RPMI7951 (cell line): ENCODE results near the gene GINS2. TPM values are rescaled to one million over a fixed set of nuclear protein-coding genes. Genes with fewer than 3 reads are reported as not detected.

Experiments
- DNase-seq: peaks from one replicate; pipeline ENCODE4 v3.0.0-alpha.2; 2012; ENCODE audit warnings: low read depth
- total RNA-seq: library from RNA; depleted of rRNA; stranded (reverse); fragments of >200 nt; shearing (Covaris generic); gene quantifications from 2 replicates; pipeline ENCODE4 v1.2.3, GENCODE V29; 2014

GINS2 gene
- total RNA-seq, 1 experiment from 2014 or later, result 28.5 TPM

DNA sequence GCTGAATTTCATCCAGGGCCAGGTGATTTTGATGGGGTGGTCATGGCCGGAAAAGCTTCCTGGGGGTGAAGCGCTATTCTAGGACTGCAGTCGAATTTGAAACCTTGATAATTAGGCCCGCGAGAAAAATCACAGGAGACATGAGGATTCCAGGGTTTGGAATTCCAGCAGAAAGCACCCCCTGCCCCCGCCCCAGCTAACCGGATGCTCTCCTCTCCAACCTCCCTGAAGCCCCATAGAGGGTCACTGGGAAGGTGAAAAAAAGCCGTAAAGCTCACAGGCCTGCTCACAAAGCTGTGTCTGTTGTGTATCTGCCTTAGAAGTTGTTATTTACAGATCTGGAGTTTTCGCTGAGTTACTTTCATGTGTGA lies 1.2 kb upstream of the GINS2 start:
- DNase-seq, result no peak

DNA sequence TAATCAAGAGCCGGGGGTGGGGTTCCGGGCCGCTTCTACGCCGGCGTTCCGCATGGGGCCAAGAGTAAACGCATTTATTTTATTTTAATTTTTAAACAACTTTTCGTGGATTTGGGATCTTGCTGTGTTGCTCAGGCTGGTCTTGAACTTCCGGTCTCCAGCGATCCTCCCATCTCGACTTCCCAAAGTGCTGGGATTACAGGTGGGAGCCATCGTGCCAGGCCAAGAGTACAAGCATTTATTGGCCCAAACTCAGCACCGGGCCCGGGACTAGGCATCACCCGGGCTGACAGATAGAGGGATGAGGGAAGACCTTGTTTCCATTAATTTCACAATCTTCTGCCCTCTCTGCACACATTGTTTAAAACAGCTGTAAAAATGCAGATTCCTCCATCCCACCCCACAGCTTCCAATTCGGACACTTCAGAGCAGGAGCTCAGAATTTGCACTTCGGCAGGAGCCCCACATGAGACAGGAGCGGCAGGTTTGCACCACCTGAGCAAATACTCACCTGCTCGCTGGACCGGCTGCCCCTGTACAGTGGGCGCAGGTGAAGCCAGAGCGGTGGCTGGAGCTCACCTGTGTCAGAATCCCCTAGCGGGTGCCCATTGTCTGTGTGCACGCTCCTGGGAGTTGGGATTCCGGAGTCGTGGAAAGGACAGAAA lies 663 bp upstream of the GINS2 start:
- no peak for DNase-seq

DNA sequence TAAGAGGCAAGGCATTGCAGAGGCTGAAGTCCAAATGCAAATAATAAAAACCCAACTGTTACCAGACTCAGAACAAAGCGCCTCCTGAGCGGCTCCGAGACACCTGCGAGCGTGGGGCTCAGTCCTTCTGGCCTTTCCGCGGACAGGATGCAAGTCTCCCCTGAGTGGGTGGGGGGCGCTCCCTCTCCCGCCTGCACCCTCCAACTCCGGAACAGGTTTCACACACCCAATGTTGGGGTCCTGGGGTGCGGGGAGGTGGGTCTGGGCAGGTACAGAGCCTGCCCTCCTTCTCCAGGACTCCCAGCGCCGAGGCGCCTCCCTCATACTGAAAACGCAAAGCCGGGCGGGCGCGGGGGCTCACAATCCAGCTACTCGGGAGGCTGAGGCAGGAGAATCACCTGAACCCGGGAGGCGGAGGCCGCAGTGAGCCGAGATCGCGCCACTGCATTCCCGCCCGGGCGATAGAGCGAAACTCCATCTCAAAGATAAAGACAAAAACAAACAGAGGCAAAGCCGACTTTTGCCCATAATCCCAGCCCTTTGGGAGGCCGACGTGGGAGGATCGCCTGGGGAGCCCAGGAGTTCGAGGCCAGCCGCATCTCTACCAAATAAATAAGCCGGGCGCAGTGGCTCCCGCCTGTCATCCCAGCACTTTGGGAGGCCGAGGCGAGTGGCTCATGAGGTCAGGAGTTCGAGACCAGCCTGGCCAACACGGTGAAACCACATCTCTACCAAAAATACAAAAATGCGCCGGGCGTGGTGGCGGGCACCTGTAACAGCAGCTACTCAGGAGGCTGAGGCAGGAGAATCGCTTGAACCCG lies 893 bp downstream of the GINS2 start:
- no peak for DNase-seq

DNA sequence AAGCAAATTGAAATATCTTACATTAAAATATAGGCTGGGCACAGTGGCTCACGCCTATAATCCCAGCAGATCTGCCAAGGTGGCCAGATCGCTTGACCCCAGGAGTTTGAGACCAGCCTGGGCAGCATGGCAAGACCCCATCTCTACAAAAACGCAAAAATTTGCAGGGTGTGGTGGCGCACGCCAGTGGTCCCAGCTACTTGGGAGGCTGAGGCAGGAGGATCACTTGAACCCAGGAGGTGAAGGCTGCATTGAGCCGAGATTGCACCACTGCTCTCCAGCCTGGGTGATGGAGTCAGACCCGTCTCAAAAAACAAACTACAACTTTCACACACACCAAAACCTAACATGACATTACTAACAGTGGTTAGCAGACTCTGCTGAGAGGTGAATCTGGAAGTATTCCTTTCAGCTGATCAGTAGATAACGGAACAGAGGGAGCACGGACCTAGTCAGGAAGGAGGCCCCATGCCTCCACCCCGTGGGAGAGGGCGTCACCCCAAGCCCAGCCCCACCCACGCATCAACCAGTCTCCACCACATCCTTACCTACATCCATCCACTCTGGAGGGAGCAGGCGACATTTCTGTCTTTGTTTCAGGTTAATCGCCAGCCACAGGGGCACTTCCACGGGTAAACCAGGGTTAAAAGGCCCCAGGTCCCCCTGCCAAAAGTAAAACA lies 1.7 kb downstream of the GINS2 start:
- no peak for DNase-seq

DNA sequence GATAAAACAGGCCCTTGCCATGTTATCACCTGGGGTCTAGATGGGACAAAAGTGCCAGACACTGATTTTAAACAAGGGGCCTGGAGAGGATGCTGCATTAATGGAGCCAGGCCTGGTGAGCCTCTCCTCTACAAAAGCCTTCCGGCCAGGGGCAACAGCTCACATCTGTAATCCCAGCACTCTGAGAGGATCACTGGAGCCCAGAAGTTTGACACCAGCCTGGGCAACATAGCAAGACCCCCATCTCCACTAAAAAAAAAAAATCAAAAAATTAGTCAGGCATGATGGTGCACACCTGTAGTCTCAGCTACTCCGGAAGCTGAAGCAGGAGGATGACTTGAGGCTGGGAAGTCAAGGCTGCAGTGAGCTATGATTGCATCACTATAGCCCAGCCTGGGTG lies 3.5 kb downstream of the GINS2 start:
- no peak for DNase-seq

DNA sequence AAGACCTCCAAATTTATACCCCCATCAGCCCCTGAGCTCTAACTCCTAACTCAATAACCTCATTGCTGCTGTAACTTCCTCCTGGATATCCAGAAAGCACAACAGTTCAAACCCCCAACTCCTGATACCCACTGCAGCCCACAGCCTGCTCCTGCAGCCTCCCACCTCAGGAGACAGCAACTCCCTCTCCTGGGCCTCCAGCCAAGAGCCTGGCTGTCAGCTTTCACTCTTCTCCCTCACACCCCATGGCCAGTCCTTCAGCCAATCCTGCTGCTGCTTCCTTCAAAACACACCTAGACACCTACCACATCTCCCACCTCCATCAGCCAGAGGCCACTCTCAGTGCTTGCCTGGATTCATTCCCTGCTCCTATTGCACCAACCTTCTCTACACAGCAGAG lies 5.4 kb downstream of the GINS2 start:
- DNase-seq, result no peak

DNA sequence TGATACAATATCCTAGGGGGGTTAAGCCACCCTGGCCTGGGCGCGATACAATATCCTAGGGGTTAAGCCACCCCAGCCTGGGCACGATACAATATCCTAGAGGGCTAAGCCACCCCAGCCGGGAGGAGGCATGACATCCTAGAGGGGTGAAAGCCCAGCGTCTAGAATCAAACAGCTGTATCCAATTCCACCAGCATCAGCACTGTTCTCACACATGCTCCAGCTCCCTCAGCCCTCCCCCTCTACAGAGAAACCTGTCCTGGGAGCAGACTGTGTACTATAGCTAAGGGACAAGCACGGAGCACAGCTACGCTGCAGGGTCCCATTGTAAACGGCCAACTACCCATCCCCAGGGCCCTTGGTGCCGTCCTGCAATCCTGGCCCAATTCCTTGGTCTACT lies 6.2 kb downstream of the GINS2 start:
- DNase-seq, result no peak

DNA sequence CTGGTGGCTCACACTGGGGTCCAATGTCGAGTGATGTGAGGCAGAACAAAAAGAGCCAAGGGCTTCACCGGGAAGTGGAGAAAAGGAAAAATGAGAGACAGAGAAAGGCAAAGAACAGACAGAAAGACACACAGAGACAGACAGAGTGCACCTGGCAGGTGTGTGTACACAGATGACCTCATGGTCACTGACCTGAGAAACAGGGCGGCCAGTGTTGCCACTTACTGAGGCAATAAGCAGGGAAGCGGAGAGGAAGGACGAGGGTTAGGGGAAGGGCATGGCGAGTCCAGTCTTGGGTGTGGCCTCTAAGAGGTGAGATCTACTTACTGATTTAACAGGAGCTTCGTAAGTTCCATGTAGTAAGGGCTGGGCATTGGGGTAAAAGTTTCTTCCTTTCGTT lies 7.5 kb downstream of the GINS2 start:
- DNase-seq, result no peak

DNA sequence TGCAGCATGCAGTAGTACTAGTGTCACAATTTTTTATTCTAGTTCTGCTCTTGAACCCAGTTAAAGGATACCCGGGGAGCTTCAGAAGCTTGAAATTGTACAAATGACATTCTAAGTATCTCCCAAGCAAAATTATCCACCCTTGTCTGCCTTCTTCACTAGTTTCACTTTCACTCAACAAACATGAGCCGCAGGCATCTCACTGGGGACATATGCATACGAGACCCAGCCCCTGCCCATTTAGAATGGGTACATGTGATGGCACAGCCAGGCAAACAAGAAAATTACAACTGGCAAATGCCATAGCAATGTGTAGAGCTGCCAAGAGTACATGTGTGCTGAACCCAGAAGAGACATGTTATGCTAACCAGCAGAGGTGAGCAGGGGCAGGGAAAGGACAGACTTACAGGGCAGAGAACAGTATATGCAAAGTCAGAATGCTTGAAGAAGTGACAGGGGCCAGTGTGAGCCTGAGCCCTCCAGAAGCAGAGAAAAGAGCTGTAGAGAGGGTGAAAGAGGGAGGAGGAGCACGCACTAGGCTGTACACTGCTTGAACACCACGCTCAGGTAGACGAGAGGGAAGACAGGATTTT lies 8.3 kb downstream of the GINS2 start:
- DNase-seq, result no peak

DNA sequence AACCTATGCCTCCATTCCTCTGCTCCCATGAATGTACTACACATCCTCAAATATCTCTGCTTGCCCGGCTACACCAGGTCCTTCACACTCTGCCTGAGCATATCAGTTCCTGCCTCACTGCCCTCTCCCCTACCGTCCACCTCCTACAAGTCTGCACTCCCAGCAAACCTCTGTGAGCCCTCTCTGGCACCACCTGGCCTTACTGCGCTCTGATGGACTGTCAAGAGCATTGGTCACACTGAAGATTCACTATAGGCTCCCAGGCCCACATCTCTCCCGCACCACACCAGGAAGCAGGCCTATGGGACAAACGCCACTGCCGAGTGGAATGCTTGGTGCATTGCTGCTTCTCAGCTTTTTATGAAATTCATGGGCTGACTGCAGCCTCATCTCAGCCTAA lies 8.9 kb downstream of the GINS2 start:
- DNase-seq, result no peak

DNA sequence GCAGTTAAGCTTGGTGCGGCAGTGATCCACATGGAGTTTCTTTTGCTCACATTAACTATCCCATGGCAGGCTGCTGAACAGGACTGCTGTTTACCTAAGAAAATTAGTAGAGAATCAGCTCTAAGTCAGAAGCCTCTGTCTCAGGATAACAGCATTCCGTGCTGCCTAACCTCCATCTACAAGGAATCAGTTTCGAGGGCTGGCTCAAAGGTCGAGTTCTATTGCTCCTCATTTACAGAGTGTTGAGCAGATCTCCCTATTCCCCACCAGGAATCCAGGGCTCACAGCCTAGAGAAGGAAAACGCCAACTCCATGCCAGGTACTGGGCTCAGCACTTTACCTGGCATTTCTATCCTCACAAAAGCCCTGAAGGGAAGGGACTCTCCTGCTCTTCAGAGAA lies 9.9 kb downstream of the GINS2 start:
- no peak for DNase-seq

DNA sequence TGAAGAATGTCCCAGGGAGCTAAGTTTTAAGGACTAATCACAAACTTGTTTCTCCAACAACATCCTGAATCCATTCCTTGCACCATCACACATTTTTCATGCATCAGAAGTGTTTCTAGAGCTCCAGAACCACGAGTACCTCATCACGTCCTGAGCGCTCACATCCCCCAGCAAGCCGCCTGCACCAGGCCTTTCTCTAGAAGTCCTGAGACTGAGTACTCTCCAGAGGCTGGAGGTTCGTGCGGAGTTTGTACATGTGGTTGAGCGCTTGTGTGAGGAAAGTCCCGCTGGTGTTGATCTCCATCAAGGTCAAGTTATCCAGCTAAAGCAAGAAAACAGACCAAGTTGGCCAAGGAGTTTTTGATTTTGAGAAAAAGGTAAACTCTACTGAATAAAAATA lies 10.7 kb downstream of the GINS2 start:
- DNase-seq, result no peak

DNA sequence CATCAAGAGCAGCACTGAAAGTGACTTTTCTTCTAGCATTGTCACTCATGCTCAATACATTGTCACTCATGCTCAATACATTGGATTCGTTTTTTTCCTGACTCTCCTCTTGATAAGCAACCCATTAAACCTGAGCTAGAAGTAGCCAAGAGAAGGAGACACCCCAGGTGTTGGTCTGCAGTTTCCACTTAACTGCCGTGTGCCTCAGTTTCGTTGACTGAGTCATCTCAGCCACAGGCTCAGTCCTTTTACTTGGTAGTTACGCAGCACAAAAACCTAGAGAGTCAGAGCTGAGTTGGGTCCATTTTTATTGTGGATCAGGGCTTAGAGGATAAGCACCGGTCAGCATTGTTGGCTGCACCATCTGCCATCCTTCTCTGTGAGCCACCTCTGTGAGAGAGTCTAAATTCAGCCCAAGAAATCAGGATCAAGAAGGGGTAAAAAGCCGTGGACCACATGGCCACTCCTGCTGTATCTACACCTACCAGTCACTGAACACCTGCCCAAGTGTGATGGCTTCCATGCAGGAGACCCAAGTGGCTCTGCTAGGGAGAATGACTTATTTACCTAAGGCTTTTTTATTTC lies 11.3 kb downstream of the GINS2 start:
- no peak for DNase-seq

DNA sequence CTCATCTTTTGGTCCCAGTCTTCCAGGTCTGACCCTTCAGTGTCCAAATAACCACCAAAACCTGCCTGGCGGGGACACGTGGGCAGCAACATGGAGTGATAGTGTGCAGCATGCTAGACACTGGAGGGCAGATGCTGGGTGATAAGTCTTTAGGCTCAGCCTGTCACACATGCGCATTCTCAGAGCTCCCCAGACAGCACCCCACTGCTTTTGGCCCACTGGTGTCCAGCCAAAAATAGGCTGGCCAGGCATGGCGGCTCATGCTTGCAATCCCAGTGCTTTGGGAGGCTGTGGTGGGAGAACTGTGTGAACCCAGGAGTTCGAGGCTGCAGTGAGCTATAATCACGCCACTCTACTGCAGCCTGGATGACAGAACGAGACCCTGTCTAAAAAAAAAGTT lies 12.3 kb downstream of the GINS2 start:
- no peak for DNase-seq

DNA sequence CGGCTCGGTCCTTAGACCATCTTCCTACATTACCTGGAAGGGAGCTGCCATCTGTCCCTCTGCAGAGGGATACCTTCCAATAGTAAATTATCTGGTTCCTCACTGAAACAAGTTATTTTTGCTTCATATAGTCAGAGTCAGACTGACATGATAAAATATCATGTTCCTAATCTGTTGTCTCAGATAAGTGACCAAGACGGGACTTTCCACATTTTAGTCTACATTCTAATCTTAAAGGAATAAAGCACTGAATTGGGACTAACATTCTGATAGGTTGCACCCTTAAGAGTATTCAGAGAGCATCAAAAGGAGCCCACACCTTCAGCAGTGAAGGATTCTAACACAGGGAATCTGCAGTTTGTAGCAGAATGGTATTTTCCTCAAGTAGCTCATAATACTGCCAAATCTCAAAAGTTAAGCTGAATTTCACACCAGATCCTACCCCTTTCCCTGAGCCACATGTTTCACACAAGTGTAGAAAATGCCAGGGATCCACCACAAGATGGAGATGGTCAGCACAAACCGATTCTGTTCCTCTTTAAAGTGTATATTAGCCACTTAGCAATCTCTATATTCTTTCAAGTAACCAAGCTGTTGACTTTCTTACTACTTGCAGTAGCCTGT lies 13.4 kb downstream of the GINS2 start:
- DNase-seq, result peak; percentile 23

DNA sequence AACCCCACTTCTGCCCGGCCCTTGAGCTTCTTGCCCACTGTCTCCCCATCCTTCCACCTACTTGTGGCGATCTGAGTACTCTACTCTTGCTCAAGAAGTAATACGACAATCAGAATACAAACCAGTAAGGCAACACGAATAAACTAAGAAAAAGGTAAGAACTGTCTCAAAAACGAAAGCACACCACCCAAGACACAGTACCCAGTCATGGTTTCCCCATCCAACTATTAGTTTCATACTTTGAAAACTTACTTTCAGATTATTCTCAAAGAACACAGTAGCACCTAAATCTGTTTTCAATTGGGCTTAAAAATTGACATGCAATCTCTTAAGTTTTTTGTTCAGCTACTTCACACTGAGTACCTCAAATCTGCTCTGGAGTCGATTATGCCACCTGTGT lies 13.9 kb downstream of the GINS2 start:
- DNase-seq, result no peak

DNA sequence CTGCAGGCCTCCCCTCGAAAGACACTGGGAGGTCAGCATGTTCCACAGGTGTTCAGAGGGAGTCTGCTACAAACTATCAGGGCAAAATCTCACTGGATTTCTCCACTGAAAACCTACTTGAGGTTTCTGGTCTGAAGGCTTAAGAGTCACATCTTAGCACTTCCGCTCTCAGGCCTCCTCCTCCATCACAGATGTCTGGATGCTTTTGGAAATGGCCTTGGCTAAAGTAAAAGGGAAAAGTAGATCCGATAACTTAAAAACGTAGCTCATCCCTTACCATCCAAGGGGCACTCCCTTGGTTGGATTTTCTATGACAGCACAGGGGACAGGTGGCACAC lies 14.4 kb downstream of the GINS2 start:
- DNase-seq, result no peak

DNA sequence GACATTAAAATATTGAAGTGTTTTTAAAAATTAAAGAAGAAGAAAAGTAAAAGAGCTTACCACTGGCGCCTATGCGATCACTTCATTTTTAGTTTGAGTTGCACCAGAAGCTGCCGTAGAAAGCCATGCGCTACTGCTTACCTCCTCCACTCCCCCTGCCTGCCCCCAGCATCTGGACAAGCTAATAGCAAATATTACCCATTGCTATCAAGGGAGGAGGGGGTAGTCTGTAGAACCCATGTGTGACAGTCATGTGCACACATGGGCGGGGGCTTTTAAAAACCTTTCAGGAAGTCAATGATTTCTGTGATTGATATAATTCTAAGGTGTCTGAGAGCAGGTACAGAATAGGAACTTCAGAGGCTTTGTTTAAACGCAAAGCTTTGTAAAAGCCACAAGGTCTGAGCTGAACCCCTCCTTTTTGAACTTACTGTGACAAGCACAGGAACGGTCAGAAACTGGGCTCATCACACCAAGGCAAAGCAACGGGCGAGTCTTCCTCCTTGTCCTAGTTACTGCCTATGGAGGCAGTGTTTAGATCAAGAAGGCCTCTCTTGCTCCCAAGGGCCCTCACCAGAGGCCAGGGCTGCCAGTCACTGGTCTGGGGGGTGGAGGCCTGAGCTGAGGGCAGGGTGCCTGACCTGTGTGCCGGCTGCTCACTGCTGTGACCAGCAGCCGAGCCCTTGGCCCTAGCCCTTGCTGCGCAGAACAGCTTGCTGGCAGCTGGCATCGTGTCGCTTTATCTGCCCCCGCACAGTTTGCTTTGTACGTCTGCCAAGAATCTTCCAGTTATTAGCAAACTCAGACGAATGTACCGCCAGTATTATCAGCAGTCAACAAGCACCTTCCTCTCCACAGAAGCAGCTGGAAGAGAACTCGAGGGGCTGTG lies 15.0 kb downstream of the GINS2 start:
- no peak for DNase-seq

DNA sequence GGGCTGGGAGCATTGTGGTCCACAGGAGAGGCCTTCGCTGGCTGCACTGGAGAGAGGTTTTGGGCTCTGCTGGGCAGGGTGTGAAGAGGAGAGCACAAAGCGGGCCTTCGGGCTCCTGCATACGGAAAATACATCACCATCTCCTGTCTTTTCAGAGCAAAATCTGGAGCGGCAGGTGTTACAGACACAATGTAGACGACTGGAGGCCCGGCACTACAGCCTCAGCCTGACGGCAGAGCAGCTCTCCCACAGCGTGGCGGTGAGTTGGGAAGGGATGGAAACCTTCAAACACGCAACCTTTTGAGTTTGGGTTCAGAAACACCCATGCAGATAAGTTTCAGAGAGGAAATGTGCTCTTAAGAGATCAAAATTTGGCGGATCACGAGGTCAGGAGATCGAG lies 17.9 kb downstream of the GINS2 start:
- no peak for DNase-seq

DNA sequence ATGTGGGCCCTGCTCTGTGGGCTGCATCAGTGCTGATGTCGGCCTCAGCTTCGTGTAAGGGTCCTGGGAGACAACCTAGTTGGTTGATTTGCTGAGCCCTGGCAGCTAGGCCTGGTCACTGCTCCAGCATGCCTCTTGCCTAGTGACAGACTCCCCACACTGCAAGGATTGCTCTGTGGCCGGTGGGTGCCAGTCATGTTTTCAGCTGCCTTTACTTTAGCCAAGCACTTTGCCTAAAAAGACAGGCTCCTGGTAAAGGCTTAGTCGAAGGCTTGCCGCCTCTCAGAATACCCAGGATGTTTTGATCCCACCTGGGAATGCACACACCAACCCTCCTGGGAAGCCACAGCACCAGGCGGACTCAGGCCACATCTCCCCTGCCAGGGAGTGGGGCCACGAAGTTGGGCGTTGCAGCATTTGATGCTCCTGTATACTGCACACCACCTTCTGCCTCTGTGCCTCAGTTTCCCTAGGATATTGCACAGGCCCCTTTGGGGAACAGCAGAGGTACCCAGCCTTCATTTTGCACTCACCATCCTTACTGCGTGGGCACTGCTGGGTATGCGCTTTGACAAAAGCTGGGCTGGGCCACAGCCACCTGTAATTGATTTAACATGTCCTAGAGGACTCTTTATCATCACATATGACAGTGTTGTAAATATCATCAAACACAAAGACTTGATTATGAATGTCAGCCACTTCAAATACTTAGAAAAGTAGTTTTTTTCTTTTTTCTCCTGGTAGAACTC lies 19.9 kb downstream of the GINS2 start:
- no peak for DNase-seq
